ENCODE data around the gene TP53I11. TPM values are rescaled to one million over a fixed set of nuclear protein-coding genes. Genes with fewer than 3 reads are reported as not detected.

The TP53I11 gene, protein sequence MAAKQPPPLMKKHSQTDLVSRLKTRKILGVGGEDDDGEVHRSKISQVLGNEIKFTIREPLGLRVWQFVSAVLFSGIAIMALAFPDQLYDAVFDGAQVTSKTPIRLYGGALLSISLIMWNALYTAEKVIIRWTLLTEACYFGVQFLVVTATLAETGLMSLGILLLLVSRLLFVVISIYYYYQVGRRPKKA
- total RNA-seq = 101 TPM

DNA sequence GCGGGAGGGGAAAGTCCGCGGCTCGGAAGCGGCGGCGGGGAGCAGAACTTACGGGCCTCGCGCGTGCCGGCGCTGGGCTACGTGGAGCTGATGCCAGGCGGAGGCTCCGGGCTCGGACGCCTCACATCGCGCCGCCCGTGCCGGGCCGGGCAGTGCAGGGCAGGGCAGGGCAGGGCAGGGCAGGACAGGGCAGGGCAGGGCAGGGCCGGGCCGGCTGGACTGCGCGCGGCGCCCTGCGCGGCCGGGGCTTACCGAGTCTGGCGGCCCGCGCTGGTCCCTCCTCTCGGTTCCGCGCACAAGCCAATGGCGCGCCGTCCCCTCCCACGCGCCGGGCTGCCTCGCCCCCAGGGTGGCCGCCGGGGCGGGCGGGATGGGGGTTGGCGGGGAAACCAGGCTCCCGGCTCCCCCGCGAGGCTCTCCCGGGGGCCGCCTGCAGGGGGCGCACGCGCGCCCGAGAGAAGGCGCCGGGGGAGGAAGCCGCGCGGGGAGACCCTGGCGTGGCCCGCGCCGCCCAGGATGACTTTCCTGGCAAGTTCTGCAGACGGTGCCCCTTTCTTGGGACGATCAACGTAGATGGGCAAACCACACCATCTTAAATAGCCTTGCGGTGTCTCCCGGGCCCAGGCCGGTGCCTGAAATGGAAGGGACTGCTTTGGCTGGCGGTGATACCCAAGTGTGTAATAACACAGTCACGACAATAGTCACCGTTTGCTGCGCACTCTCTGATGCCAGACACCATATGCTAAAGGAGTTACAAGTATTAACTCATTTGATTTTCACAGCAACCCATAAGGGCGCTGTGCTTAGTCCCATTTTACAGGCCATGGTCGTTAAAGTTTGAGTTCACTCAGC, at the start of gene TP53I11:
Gene TP53I11, minus strand, starts transcription at position 259 of the 852 bp plus-strand sequence. CDS start 12,548 bp downstream, outside the sequence.
- ATAC-seq (peak; percentile 81), DNase-seq (ENCODE audit: low spot score) (peak; percentile 86)
- intact Hi-C loops (cut with DNase I) = loop anchor here (10.0 kb wide), 1 partner anchor 1944 kb away; no protein-coding TSS in a partner anchor

DNA sequence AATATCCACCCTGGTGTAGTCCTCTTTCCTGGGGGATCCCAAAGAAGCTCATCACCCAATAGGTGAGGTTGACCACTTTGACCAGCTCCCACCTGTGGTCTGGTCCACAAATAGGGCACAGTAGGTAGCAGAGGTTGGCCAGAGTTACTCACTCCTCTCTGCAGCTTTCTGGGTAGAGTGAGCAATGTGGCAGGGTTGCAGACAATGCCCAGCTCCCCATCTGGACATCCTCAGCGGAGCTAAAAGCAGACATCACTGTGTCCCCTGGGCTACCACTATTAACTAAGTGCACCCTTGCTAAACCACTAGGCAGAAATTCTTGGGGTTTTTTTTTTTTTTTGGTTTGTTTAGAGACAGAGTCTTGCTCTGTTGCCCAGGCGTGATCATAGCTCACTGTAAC, 48.4 kb upstream of the TP53I11 start:
- intact Hi-C loops (cut with DNase I) = no loop called here
- DNase-seq (ENCODE audit: low spot score) = no peak
- no peak for ATAC-seq

DNA sequence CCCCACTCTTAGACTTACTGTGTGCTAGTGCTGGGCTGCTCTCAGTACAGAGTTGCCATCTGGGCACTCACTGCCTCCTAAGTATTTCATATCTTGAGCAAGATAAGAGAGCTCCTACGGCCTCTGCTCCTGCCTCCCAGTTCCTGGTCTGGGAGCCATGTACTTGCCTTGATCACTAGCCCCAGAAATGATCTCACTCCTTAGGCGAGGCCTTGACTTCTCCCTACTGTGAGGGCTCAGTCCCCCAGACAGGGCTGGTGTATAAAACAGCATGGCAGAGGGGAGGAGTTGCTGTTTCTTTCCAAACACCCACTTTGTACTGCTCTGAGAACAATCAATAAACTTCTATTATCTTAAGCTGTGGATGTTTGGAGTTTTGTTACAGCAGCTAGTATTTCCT, 47.4 kb upstream of the TP53I11 start:
- intact Hi-C loops (cut with DNase I) = no loop called here
- ATAC-seq = no peak

DNA sequence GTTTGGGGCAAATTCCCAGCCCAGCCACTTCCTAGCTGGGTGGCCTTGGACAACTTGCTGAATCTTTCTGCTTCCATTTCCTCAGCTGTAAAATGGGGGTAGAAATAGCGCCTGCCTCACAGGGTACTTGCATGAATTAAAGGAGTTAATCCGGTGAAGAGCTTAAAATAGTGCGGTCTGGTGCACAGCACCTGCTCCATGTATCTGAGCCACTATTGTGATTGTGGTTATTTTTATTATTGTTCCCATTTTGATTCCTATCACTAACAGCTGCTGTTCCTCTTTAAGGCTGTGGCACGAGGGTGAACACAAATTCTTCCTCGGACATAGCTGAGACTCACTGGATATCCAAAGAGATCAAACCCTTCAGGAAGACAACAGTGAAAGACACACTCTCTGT, 46.9 kb upstream of the TP53I11 start:
- ATAC-seq (no peak), DNase-seq (ENCODE audit: low spot score) (peak; percentile 22)
- intact Hi-C loops (cut with DNase I) = no loop called here

More for the DNA sequence above, 47.4 kb upstream of the TP53I11 start:
- DNase-seq (ENCODE audit: low spot score) = no peak

DNA sequence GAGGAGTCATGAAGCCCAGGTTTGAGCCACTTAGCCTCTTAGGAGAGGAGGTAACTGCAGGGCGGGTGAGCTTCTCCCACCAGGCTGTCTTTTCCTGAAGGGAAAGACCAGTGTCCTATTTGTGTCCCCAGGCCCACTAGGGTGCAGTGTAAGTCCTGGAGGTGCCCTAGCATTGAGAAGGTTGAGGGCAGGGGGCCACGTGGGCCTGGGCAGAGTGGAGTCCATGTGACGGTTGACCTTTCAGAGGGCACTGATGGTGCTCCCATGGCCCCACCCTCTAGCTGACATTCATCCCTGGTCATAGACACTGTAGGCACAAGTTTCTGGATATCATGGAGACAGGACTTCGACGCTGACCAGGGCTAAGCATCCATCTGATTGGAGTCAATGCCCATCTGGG, 44.1 kb upstream of the TP53I11 start:
- peak; percentile 19 for DNase-seq (ENCODE audit: low spot score)
- intact Hi-C loops (cut with DNase I) = no loop called here
- ATAC-seq = no peak

DNA sequence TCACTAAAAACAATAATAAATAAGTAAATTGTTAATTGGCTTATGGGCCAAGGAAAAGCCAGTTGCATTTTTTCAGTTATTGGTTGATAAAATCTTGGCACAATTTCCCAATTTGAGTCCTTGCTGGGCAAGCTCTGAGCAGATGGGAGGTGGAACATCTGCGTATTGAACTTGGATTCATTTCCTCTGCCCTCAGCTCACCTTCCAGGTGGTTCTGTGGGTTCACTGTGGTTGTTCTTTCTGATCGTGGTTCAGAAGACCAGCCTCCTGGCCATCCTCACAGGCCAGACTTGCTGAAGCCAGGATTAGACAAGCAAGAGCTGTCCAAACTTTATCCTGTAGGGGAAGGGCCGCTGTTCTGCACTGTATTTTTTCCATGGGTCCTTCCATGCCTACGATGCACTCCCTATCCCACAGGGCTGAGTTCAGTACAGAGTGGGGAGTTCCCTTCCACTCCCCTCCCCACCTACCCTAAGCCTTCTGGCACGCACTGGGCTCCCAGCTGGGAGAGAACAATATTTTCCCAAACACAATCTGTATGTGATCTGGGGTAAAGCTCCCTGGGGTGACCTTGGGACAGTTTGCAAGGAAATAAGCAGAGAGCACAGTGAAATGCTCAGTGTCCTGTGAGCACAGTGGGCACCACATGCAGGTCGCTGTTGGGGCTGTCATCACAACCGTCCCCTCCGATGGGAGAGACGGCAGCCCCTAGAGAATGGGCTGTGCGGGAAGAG, 43.5 kb upstream of the TP53I11 start:
- ATAC-seq (no peak), DNase-seq (ENCODE audit: low spot score) (no peak)
- intact Hi-C loops (cut with DNase I) = no loop called here

DNA sequence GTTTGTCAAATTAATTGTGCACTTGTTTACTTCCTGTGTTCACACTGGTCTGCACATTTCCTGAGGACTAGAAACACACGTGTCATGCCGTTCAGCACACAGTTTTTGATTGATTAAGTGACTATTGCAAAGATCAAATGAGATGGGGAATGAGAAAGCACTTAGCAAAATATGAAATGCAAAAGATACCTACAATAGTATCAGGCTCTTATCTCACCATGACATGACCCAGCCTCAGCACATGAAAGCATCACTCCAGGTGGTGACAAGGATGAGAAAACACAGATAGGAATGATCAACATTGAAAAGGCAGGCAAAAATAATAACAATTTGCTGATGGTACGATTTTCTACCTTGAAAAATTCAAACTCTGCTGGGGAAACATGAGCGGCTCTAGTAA, 42.1 kb upstream of the TP53I11 start:
- ATAC-seq = no peak
- intact Hi-C loops (cut with DNase I) = no loop called here
- no peak for DNase-seq (ENCODE audit: low spot score)

DNA sequence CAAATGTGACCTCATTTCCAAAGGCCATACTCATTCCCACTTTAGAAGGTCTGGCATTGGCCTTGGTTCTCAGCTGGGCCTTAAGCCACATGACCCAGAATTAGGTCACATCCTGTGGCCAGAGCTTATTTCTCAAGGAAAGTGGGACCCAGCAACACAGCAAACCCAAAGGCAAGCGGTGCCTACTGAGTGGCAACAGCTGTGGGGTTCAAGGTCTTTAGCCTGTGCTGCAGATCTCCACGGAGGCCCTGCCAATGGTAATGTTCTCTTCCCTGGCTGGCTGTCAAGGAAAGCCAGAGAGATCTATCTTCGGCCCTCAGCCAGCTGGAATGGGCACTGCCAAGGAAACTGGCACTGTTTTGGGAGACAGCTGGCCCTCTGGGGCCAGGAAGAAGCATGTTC, 41.5 kb upstream of the TP53I11 start:
- intact Hi-C loops (cut with DNase I) = no loop called here
- DNase-seq (ENCODE audit: low spot score) (peak; percentile 33), ATAC-seq (no peak)

DNA sequence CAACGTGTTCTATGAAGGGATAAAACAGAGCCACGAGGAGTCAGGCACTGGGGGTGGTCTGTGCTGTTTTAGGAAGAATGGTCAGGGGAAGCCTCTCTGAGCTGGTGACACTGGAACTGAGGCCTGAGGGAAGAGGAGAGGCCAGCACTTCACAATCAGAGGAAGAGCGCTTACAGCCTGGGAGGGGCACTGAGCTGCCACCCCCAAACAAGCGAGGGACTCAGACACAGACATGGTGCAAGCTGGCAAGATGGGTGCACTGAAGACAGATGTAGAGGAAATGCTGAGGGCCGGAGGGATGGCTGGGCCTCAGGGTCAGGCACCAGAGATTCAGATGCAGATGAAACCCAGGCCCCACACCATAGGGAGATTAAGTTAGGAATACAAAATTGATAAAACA, 40.0 kb upstream of the TP53I11 start:
- DNase-seq (ENCODE audit: low spot score) = no peak
- no peak for ATAC-seq
- intact Hi-C loops (cut with DNase I) = no loop called here

DNA sequence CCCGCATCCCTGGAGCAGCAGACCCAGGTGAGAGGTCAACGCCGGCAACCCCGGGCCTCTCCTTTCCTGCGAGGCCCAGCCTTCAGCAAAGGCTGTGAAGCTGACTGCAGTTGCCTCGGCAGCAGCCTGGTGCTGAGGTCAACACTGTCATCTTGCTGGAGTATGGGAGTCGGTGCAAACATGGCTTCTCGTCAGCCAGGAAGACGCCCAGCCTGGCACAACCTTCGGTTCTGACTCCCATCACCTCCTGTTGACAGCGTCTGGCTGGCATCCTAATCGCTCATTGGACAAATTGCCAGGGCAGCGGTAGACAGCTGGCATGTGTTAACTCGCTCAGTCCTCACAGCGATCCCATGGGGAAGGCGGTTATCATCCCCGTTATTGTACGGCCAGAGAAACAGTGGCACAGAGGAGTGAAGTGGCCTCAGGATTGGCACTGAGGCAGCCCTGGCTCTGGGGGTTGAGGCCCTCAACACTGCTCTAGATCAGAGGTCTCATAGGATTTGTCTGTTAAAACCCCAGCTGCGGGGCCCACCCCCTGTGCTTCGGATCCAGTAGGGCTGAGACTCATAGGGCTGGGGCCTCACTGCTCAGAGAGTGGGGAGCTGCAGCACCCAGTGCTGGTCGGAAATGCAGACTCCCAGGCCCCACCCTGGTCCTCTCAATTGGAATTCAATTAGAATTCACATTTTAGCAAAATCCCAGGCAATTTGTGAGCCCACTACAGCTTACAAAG, 39.3 kb upstream of the TP53I11 start:
- intact Hi-C loops (cut with DNase I) = no loop called here
- ATAC-seq (no peak), DNase-seq (ENCODE audit: low spot score) (peak; percentile 28)

DNA sequence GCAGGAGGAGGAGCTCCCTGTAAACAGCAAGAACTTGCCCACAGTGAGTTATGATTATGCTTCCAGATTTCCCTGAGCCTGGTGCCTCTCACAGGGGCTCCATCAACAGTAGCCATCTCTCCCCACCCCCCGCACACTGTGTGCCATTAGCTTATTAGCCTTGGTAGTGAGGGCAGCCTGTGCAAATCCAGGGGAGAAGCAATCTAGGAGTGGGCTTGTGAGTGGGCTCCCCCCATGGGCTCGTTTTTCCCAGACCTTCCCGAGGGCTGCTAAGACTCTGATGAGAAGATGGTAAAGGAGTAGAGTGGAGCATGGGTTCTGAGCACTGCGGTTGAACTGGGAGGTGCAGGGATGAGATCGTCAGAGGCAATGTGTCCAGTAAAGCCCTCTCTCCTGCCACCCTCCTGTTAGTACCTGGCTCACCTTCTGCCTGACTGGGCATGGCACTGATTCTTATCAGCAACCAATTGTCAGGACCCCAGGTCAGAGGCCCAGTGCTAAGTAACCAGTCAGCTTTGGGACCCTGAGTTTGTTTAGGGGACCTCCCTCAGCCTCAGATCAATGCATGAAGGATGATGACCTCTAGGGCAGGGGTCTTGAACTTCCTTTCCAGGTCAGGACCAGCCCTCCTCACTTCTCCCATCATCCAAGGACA, 38.4 kb upstream of the TP53I11 start:
- ATAC-seq = no peak
- DNase-seq (ENCODE audit: low spot score) = peak; percentile 31
- intact Hi-C loops (cut with DNase I) = no loop called here

DNA sequence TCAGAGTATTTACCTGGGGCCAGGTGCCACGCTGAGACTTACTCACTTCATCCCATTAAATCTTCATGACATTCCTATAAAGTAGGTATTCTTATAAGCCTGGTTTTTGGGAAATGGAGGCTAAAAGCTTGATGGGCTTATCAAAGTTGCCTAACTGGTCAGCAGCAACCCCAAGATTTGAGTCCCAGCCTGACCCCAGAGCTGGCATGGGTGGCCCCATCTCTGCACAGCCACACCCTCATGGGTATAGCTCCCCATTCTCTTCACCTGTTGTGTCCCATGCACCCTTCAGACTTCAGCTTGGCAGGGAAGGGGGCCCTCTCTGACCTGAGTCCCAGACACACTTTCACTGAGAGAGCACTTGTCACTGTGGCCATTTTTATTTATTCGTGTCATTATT, 37.4 kb upstream of the TP53I11 start:
- intact Hi-C loops (cut with DNase I) = no loop called here
- no peak for ATAC-seq
- DNase-seq (ENCODE audit: low spot score) = peak; percentile 31

DNA sequence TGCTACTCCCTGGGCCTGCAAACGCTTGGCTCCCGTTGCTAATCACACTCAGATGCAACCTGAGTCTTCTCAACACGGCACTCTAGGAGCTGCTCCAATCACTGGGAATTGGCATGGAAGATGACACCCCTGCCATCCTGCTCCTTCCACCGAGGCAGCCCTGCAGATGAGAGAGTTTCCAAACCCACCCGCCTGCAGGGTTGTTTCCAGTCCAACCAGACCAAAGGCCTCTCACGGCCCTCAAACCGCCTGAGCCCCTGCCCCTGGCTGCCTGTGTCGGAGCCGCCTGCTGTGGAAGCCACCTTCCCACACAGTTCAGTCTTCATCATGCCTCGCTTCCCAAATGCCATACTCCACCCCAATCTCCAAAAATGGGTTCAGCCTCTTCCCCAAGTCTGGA, 36.8 kb upstream of the TP53I11 start:
- DNase-seq (ENCODE audit: low spot score) (peak; percentile 13), ATAC-seq (no peak)
- intact Hi-C loops (cut with DNase I) = no loop called here

DNA sequence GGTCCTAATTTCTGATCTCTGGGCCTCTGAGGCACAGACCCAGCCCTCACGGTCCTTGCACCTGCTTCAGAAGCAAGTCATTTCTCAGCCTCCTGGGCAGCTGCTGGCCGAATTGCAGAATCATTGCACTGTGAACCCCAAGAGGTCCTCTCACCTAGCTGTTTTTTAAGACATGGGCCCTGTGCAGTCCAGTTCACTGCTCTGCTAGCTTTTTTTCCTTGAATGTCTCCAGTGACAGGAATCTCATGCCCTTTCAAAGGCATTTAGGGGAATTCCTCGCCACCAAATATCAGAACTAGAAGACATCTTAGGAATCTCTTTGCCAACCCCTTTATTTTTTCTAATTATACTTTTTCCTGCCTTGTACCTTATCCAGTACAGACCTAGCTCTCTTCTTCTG, 35.6 kb upstream of the TP53I11 start:
- ATAC-seq (no peak), DNase-seq (ENCODE audit: low spot score) (peak; percentile 38)
- intact Hi-C loops (cut with DNase I) = no loop called here

DNA sequence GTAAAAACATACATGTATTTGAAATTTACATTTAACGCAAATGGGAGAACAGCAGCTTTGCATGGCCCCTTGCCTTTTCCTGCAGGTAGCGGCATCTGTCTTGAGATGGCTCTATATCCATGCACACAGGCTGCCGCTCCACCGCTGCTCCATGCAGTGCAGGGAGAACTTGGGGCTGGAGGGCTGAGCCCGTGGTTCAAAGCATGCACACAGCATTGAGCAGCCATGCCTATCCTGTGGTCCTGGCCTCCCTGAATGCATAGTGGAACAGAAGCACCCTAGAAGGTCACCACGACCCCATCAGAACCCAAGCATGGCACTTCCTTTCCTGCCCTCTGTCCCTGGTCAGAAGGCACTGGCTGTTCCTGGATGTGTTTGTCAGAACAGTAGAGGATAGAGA, 35.0 kb upstream of the TP53I11 start:
- no peak for ATAC-seq
- peak; percentile 54 for DNase-seq (ENCODE audit: low spot score)
- intact Hi-C loops (cut with DNase I) = no loop called here

DNA sequence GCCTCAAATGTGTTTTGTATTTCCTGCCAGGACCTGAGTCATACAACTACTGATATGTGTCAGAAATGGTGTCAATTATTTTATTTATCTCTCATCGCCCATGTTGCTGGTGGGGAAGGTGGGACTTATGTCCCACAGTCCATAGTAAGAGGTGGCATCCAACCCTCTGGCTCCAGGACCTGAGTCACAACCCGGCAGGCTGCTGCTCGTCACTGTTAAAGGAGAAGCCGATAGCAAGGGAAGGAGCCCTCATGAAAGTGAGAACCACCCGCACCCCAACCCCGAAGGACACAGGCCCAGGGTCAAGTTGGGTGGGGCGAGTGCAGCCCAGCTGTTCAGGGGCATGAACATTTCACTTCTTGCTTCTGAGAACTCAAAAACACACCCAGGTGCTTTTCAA, 33.1 kb upstream of the TP53I11 start:
- DNase-seq (ENCODE audit: low spot score) (peak; percentile 45), ATAC-seq (no peak)
- intact Hi-C loops (cut with DNase I) = no loop called here

DNA sequence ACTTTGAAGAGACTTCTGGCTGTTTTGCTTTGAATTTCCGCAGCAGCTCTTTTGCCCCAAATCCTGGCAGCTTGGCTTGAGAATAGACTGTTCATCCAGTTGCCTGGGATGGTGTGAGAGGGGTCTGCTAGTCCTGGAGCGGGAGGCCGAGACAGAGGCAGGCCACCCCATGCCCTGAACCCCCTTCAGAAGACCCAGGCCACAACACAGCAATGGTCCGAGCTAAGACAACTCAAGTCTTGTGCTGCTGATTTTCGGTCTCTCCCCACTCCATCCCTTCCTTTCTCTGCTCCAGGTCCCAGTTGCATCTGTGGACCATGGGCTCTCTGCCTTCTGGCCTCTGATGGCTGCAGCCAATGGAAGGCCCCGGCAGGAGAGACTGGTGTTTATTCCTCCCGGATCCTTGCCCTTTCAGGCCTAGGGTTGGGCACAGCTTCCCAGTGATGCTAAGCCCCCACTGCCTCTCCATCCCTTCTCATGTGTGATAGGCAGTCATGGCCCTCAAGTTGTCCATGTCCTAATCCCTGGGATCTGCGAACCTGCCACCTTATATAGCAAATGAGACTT, 31.9 kb upstream of the TP53I11 start:
- intact Hi-C loops (cut with DNase I) = no loop called here
- DNase-seq (ENCODE audit: low spot score) (peak; percentile 30), ATAC-seq (no peak)
